Skeletal muscle cell (primary cell): ENCODE measurements around the gene SPATA7.
"Not testable (repeated sequence)": the region's sequence is repeated elsewhere in the genome, so short reads cannot be mapped to it uniquely, and the experiment has no call there.

Source experiments
- DNase-seq: peaks from one replicate; pipeline ENCODE4 v3.0.0-alpha.2; 2010; ENCODE audit warnings: low read depth
- H3K4me3 ChIP-seq: 2 replicates; pipeline ENCODE4 v1.5.1; 2011; ENCODE audit warnings: low read depth, mild to moderate bottlenecking, control low read depth, low read length, moderate library complexity

The SPATA7 gene, protein sequence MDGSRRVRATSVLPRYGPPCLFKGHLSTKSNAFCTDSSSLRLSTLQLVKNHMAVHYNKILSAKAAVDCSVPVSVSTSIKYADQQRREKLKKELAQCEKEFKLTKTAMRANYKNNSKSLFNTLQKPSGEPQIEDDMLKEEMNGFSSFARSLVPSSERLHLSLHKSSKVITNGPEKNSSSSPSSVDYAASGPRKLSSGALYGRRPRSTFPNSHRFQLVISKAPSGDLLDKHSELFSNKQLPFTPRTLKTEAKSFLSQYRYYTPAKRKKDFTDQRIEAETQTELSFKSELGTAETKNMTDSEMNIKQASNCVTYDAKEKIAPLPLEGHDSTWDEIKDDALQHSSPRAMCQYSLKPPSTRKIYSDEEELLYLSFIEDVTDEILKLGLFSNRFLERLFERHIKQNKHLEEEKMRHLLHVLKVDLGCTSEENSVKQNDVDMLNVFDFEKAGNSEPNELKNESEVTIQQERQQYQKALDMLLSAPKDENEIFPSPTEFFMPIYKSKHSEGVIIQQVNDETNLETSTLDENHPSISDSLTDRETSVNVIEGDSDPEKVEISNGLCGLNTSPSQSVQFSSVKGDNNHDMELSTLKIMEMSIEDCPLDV

GRCh38 chr14:88385212-88386101 is at the start of gene SPATA7:
SPATA7 (plus strand) TSS chr14:88385657; CDS start chr14:88385819, 162 bp downstream.
- H3K4me3 ChIP-seq, result peak within 1 kb of the TSS; percentile 91
- peak; percentile 57 for DNase-seq

- DNase-seq, result no peak
- no peak overlapping the region for H3K4me3 ChIP-seq
Observed at GRCh38 chr14:88340357-88340756, 45.1 kb upstream of the SPATA7 start.

- DNase-seq, result no peak
- H3K4me3 ChIP-seq, result no peak overlapping the region
Observed at GRCh38 chr14:88342980-88343379, 42.5 kb upstream of the SPATA7 start.

DNA sequence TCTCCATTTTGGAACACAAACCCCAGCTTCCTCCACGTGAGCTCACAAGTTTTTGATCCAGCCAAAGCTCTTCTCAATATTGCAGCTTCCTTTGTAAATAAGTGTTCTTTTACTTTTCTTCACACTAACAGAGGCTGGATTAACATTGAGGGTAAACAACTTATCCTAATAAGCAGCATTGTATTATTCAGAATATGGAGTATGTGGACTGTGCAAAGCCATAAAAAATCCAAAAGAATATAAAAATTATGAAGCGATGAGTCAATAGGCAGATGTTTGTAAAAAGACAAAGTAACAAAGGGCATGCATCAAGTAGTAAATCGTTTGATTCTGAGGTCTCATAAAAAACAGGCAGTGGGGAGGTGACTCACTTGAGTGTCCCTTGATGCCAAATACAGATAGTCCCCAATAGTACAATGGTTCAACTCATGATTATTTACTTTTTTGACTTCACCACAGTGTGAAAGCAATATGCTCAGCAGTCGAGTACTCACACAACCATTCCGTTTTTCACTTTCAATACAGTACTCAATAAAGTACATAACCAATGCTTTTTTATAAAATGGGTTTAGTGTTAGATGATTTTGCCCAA is 39.3 kb upstream of the SPATA7 start:
- DNase-seq, result no peak
- H3K4me3 ChIP-seq, result no peak overlapping the region

DNA sequence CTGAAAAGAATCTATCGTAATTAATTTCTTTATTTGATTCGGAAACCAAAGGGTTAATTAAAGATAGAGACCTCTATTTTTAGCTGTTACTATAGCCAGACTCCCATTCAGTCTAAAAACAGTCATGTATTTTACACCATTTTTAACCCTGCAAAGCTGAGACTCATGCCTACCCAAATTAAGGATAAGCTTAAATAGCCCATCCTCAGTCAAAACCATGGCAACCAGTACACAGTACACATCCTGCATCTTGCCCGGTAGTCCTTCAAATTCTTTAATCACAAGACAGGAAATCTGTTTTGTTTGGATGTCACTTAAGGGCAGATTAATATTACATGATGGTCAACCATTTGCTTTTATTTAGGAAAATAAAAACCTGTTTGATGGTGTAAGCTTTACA is 36.9 kb upstream of the SPATA7 start:
- no peak for DNase-seq
- no peak overlapping the region for H3K4me3 ChIP-seq

- no peak overlapping the region for H3K4me3 ChIP-seq
- DNase-seq, result peak; percentile 6
Observed at GRCh38 chr14:88351966-88352691, 33.3 kb upstream of the SPATA7 start.

DNA sequence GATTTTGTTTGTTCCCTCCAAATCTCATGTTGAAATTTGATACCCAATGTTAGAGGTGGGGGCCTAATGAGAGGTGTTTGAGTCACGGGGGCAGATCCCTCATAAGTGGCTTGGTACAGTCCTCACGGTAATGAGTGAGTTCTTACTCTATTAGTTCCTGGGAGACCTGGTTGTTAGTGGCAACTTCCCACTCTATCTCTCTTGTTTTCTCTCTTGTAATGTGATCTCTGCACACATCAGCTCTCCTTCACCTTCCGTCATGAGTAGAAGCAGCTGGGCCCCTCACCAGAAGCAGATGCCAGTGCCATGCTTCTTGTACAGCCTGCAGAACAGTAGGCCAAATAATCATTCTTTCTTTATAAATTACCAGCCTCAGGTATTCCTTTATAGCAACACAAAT is 32.8 kb upstream of the SPATA7 start:
- DNase-seq, result no peak

DNA sequence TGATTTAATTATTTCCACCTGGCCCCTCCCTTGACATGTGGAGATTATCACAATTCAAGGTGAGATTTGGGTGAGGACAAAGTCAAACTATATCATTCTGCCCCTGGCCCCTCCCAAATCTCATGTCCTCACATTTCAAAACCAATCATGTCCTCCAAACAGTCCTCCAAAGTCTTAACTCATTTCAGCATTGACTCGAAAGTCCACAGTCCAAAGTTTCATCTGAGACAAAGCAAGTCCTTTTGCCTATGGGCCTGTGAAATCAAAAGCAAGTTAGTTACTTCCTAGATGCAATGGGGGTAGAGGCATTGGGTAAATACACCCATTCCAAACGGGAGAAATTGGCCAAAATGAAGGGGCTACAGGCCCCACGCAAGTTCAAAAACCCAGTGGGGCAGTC is 31.1 kb upstream of the SPATA7 start:
- no peak overlapping the region for H3K4me3 ChIP-seq
- no peak for DNase-seq

More for the DNA sequence above, 32.8 kb upstream of the SPATA7 start:
- no peak overlapping the region for H3K4me3 ChIP-seq

DNA sequence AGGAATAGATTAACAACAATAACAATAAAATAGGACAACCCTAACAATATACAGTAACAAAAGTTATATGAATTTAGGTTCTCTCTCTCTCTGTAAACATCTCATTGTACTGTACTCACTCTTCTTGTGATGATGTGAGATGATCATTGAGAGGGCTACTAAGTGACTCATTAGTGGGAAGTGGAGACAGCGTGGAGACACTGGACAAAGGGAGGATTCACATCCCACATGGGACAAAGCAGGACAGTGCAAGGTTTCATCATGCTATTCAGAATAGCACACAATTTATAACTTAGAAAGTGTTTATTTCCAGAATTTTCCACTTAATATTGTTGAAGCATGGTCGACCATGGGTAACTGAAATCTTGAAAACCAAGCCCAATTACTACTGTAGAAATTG is 26.0 kb upstream of the SPATA7 start:
- no peak for DNase-seq

GRCh38 chr14:88363644-88364043 is 21.8 kb upstream of the SPATA7 start:
- H3K4me3 ChIP-seq, result no peak overlapping the region
- no peak for DNase-seq

More for the DNA sequence above, 26.0 kb upstream of the SPATA7 start:
- no peak overlapping the region for H3K4me3 ChIP-seq

- H3K4me3 ChIP-seq, result no peak overlapping the region
- no peak for DNase-seq
Observed at GRCh38 chr14:88364710-88365413, 20.6 kb upstream of the SPATA7 start.

- DNase-seq, result no peak
- H3K4me3 ChIP-seq, result no peak overlapping the region
Observed at GRCh38 chr14:88369496-88369895, 16.0 kb upstream of the SPATA7 start.

GRCh38 chr14:88379706-88380343 is 5.6 kb upstream of the SPATA7 start:
- no peak overlapping the region for H3K4me3 ChIP-seq
- no peak for DNase-seq

GRCh38 chr14:88380405-88380804 is 5.1 kb upstream of the SPATA7 start:
- no peak overlapping the region for H3K4me3 ChIP-seq
- DNase-seq, result no peak

DNA sequence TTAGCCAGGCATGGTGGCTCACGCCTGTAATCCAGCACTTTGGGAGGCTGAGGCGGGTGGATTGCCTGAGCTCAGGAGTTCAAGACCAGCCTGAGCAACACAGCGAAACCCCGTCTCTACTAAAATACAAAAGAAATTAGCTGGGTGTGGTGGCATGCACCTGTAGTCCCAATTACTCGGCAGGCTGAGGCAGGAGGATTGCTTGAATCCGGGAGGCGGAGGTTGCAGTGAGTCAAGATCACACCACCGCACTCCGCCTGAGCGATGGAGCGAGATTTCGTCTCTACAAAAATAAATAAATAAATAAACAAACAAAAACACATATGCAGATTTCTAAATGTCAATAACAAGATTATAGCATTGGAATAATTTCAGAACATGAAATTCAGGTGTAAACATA is 3.8 kb upstream of the SPATA7 start:
- not testable (repeated sequence) for DNase-seq

GRCh38 chr14:88384718-88385117 is 739 bp upstream of the SPATA7 start:
- no peak for DNase-seq
- peak overlapping the region; percentile 91 for H3K4me3 ChIP-seq

More for the DNA sequence above, 3.8 kb upstream of the SPATA7 start:
- H3K4me3 ChIP-seq, result not testable (repeated sequence)

GRCh38 chr14:88386256-88386794 is 868 bp downstream of the SPATA7 start:
- DNase-seq, result no peak
- H3K4me3 ChIP-seq, result peak overlapping the region; percentile 91
